Gastroesophageal sphincter (tissue), 4 donors: Measurements from ENCODE around the gene SCARB1. TPM values are rescaled to one million over a fixed set of nuclear protein-coding genes. Genes with fewer than 3 reads are reported as not detected.

Experiments used
- ATAC-seq: fragments of 150-250 bp; one replicate; pipeline ENCODE4 v1.9.1; 2016; ENCODE audit warnings: mild to moderate bottlenecking, moderate library complexity
- H3K27ac ChIP-seq, 4 donors: fragments of 200-600 bp; sonication (generic) in 3 of 4; 1 replicate in 3 of 4; 2 replicates in 1 of 4; pipeline ENCODE4 v1.5.1; 2016 to 2019
- H3K27me3 ChIP-seq: fragments of 200-600 bp; sonication (generic); one replicate; pipeline ENCODE4 v1.5.1; 2019
- H3K36me3 ChIP-seq, 2 donors: fragments of 200-600 bp; sonication (generic); one replicate each; pipeline ENCODE4 v1.5.1; 2019; ENCODE audit warnings: control low read depth in 1 of 2
- H3K4me1 ChIP-seq, 3 donors: fragments of 200-600 bp; sonication (generic); 1 replicate in 2 of 3; 2 replicates in 1 of 3; pipeline ENCODE4 v1.5.1; 2016 to 2019; ENCODE audit warnings: control low read depth in 2 of 3
- H3K4me3 ChIP-seq, 2 donors: fragments of 200-600 bp; sonication (generic); one replicate each; pipeline ENCODE4 v1.5.1; 2019; ENCODE audit warnings: mild to moderate bottlenecking in 1 of 2, moderate library complexity in 1 of 2
- H3K9me3 ChIP-seq, 3 donors: fragments of 200-600 bp; sonication (generic); one replicate each; pipeline ENCODE4 v1.5.1; 2017 to 2019; ENCODE audit warnings: control low read depth in 2 of 3
- EP300 ChIP-seq: sonication (generic); formaldehyde crosslinking; IDR thresholded peaks from one replicate; pipeline ENCODE4 v1.6.1; 2017; ENCODE audit warnings: antibody characterized with exemption, mild to moderate bottlenecking
- POLR2A ChIP-seq, 2 donors: fragments of 450-650 bp; IDR thresholded peaks; one replicate each; pipeline ENCODE4 v1.6.1; 2017; ENCODE audit warnings: antibody characterized with exemption in 2 of 2, mild to moderate bottlenecking in 2 of 2, moderate library complexity in 1 of 2
- POLR2AphosphoS5 ChIP-seq: sonication (generic); formaldehyde crosslinking; IDR thresholded peaks from one replicate; pipeline ENCODE4 v1.6.1; 2017; ENCODE audit warnings: antibody characterized with exemption
- WGBS, 2 donors: methylation state at CpG; one replicate each; pipeline ENCODE4 v1.1.5; 2018; ENCODE audit warnings: low coverage in 1 of 2; 5-methylcytosine and 5-hydroxymethylcytosine counted together
- total RNA-seq, 4 donors: library from RNA; depleted of rRNA; stranded (reverse); fragments of >200 nt; gene quantifications; one replicate each; pipeline ENCODE4 v1.1.0, GENCODE V29; 2016
- TF ChIP-seq, protein P1 (sequence below), 4 experiments: fragments of 200-600 bp in 2 of 4; fragments of 450-650 bp in 2 of 4; sonication (generic) in 1 of 4; IDR thresholded peaks; one replicate each; pipeline ENCODE4 v1.5.1; 2017 to 2019; ENCODE audit warnings: antibody characterized with exemption in 4 of 4, mild to moderate bottlenecking in 2 of 4, moderate library complexity in 2 of 4

SCARB1 gene
- total RNA-seq, 4 donors from 2014 or later: 6.8 to 13.9 (median 11.5) TPM

- peak overlapping the region; percentile 10 to 43 for H3K4me3 ChIP-seq
- no peak overlapping the region for H3K27ac ChIP-seq
- H3K4me1 ChIP-seq: peaks cover 0 to 6% (median 0%) of the 10 kb centered on the region in 3 donors
- peaks cover 0 to 38% of the 10 kb centered on the region in 2 donors for H3K36me3 ChIP-seq
- WGBS, 2 donors: 0% methylated on average over 3 of the region's 31 CpGs; no CpG with 5 or more reads in 1 of the 2 donors
- ATAC-seq: peak; percentile 97
- H3K9me3 ChIP-seq: no peaks in the 10 kb centered on the region
- TF ChIP-seq, protein P1, sequence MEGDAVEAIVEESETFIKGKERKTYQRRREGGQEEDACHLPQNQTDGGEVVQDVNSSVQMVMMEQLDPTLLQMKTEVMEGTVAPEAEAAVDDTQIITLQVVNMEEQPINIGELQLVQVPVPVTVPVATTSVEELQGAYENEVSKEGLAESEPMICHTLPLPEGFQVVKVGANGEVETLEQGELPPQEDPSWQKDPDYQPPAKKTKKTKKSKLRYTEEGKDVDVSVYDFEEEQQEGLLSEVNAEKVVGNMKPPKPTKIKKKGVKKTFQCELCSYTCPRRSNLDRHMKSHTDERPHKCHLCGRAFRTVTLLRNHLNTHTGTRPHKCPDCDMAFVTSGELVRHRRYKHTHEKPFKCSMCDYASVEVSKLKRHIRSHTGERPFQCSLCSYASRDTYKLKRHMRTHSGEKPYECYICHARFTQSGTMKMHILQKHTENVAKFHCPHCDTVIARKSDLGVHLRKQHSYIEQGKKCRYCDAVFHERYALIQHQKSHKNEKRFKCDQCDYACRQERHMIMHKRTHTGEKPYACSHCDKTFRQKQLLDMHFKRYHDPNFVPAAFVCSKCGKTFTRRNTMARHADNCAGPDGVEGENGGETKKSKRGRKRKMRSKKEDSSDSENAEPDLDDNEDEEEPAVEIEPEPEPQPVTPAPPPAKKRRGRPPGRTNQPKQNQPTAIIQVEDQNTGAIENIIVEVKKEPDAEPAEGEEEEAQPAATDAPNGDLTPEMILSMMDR (IDR thresholded peaks at IDR 0.05): no peak
- no peak for TF ChIP-seq POLR2AphosphoS5
- TF ChIP-seq POLR2A (IDR thresholded peaks at IDR 0.05): no peak
- TF ChIP-seq EP300: no peak
- no peaks in the 10 kb centered on the region for H3K27me3 ChIP-seq
Measured at GRCh38 chr12:124786061-124786964, 77.4 kb downstream of the SCARB1 start.

DNA sequence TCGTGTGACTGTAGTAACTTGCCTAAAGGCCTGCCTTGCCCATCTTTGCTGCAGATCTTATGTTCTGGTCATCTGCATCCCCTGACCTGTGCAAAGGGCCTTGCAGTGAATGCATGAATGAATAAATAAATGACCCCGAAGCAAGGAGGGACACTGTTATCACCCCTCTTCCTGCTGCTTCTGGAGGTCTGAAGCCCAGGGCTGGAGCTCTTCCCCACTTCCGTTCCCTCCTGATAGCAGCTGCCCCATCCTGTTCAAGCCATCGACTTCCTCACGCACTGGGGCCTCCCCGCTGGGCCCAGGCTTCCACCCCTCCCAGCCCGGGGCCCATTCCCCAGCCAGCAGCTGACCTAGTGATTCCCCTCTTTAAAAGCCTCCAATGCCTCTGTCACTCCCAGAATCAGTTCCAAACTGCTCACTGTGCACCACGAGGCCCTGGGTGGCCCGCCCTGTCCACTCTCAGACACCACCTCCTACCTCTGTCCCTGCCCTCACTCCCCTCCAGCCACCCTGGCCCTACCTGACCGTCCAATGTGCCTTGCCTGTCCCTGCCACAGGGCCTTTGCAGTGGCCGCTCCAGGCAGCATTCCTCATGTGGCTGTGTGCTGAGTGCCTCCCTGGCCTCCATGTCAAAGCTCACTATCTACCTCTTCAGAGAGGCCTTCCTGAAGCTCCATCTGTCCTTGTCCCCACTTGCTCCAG lies 78.6 kb downstream of the SCARB1 start:
- ATAC-seq: no peak
- TF ChIP-seq, protein P1 (IDR thresholded peaks at IDR 0.05): no peak
- no peak for TF ChIP-seq EP300
- TF ChIP-seq POLR2AphosphoS5: no peak
- no peak for TF ChIP-seq POLR2A (IDR thresholded peaks at IDR 0.05)
- Histone ChIP-seq H3K9me3 (no peaks in the 10 kb centered on the region), H3K4me3 (no peak overlapping the region), H3K4me1 (peaks cover 0 to 6% (median 0%) of the 10 kb centered on the region in 3 donors), H3K27ac (no peak overlapping the region), H3K36me3 (peaks cover 0 to 25% of the 10 kb centered on the region in 2 donors), H3K27me3 (no peaks in the 10 kb centered on the region)
- 83 to 100% methylated on average over 1 to 9 of the region's 11 CpGs for WGBS, 2 donors

- Histone ChIP-seq H3K36me3 (peaks cover 0 to 24% of the 10 kb centered on the region in 2 donors), H3K27me3 (no peaks in the 10 kb centered on the region), H3K4me3 (no peak overlapping the region), H3K27ac (no peak overlapping the region), H3K4me1 (peaks cover 0 to 6% (median 0%) of the 10 kb centered on the region in 3 donors), H3K9me3 (no peaks in the 10 kb centered on the region)
- no peak for ATAC-seq
- TF ChIP-seq POLR2AphosphoS5: no peak
- TF ChIP-seq, protein P1 (IDR thresholded peaks at IDR 0.05): no peak
- no peak for TF ChIP-seq EP300
- no peak for TF ChIP-seq POLR2A (IDR thresholded peaks at IDR 0.05)
- WGBS, 2 donors: 88 to 89% methylated on average over 5 of the region's 5 CpGs
Measured at GRCh38 chr12:124783087-124783486, 80.6 kb downstream of the SCARB1 start.

GRCh38 chr12:124782132-124782531 lies 81.5 kb downstream of the SCARB1 start:
- H3K4me1 ChIP-seq: peaks cover 0 to 5% (median 0%) of the 10 kb centered on the region in 3 donors
- H3K4me3 ChIP-seq: no peak overlapping the region
- ATAC-seq: no peak
- H3K27me3 ChIP-seq: no peaks in the 10 kb centered on the region
- H3K27ac ChIP-seq: no peak overlapping the region
- no peak for TF ChIP-seq POLR2AphosphoS5
- TF ChIP-seq, protein P1 (IDR thresholded peaks at IDR 0.05): no peak
- no peak for TF ChIP-seq POLR2A (IDR thresholded peaks at IDR 0.05)
- TF ChIP-seq EP300: no peak
- WGBS, 2 donors: 100% methylated on average over 2 of the region's 2 CpGs; no CpG with 5 or more reads in 1 of the 2 donors
- H3K36me3 ChIP-seq: peaks cover 0 to 29% of the 10 kb centered on the region in 2 donors
- H3K9me3 ChIP-seq: no peaks in the 10 kb centered on the region
